Ovary (tissue), 9 donors: ENCODE data around the gene CTTN. TPM values are rescaled to one million over a fixed set of nuclear protein-coding genes. Genes with fewer than 3 reads are reported as not detected.

Experiments
- DNase-seq, 5 donors: peaks; one replicate each; pipeline ENCODE4 v3.0.0-alpha.2; 2019 to 2020
- H3K27ac ChIP-seq, 2 donors: fragments of 200-600 bp; one replicate each; pipeline versions ENCODE4 v1.5.1 to v1.8.0; 2019 to 2022
- H3K27me3 ChIP-seq: fragments of 200-600 bp; one replicate; pipeline ENCODE4 v1.8.0; 2022
- H3K36me3 ChIP-seq: fragments of 200-600 bp; sonication (generic); one replicate; pipeline ENCODE4 v1.5.1; 2019
- H3K4me1 ChIP-seq: one replicate; pipeline ENCODE4 v1.8.1; 2013; ENCODE audit warnings: mild to moderate bottlenecking, moderate library complexity; ENCODE audit not compliant: insufficient read depth
- H3K4me3 ChIP-seq: fragments of 200-600 bp; sonication (generic); one replicate; pipeline ENCODE4 v1.5.1; 2017
- H3K9me3 ChIP-seq, 2 donors: fragments of 200-600 bp in 1 of 2; sonication (generic) in 1 of 2; one replicate each; pipeline versions ENCODE4 v1.5.1 to v1.8.1; 2013 to 2019; ENCODE audit warnings: mild to moderate bottlenecking in 1 of 2, moderate library complexity in 1 of 2
- EP300 ChIP-seq: sonication (generic); formaldehyde crosslinking; IDR thresholded peaks from one replicate; pipeline ENCODE4 v1.6.1; 2017; ENCODE audit warnings: antibody characterized with exemption
- POLR2A ChIP-seq: fragments of 450-650 bp; IDR thresholded peaks from one replicate; pipeline ENCODE4 v1.6.1; 2017; ENCODE audit warnings: antibody characterized with exemption, mild to moderate bottlenecking, moderate library complexity
- WGBS, 3 donors: extraction: QIAGEN DNeasy Blood & Tissue Kit in 1 of 3; methylation state at CpG; one replicate each; pipeline versions ENCODE4 v1.1.5 to v1.1.7; 2013 to 2017; 5-methylcytosine and 5-hydroxymethylcytosine counted together
- intact Hi-C, 4 donors: fragments of 100-400 bp; cut with DNase I; formaldehyde crosslinking; loops; one replicate each; pipeline versions ENCODE4 v1.11.0 to v1.15.1; 2022 to 2023
- polyA plus RNA-seq, 2 donors: library from polyadenylated mRNA; stranded (reverse); fragments of 200-250 nt in 1 of 2; fragments of 350-450 nt in 1 of 2; fragmentation: Illumina TruSeq in 1 of 2; extraction: RNeasy Lipid Tissue Mini Kit (QIAGEN cat#74804) in 1 of 2; gene quantifications; one replicate each; pipeline ENCODE4 v1.2.3, GENCODE V29; 2013 to 2014
- total RNA-seq, 7 donors: library from RNA; depleted of rRNA in 2 of 7; stranded (reverse); fragments of >200 nt in 2 of 7; fragmentation: NEBNext Ultra II Directional in 3 of 7; extraction: Animal tissue kit (Norgen Biotek cat#: 25700) in 3 of 7; gene quantifications; one replicate each; pipeline versions ENCODE4 v1.1.0 to v1.2.4, GENCODE V29; 2016 to 2023
- TF ChIP-seq, protein P1 (sequence below), 3 donors: fragments of 450-650 bp in 2 of 3; fragments of 200-600 bp in 1 of 3; IDR thresholded peaks; one replicate each; pipeline versions ENCODE4 v1.5.1 to v1.8.0; 2016 to 2022; ENCODE audit warnings: antibody characterized with exemption in 3 of 3, mild to moderate bottlenecking in 1 of 3
- donor health status: DM: no; HTN: no; CAD: no; lungs with moderate emphysema.
- donor health status: DM: no; HTN: no; CAD: no.
- donor health status: Bipolar disorder and iron deficiency.
- donor health status: DM: yes; HTN: yes; CAD: no.
- donor health status: DM: no; HTN: no; CAD: no.
- donor health status: DM: yes; HTN: yes; CAD: no.

CTTN gene
- total and polyA plus RNA-seq, 9 donors, result 129 to 321 (median 205) TPM

DNA sequence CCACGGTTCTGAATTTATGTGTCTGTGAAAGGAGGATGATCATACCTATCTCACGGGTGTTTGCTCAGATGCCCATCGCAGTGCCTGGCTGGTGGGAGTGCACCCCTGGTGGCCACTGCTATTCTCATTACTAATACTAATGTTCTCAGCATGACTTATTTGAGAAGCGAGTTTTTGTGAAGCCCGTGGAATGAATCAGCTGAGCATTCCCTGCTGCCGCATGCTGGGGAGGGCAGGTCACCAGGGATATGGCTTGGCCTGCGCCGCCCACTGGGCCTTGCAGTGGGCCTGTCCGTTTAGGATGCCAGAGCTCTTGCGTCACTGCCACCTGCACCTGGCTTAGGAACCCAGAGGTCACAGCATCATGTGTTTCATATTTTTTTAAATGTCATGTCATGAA lies 16.9 kb downstream of the CTTN start:
- Histone ChIP-seq H3K9me3 (no peaks in the 10 kb centered on the region), H3K27ac (no peak overlapping the region), H3K4me3 (no peak overlapping the region), H3K4me1 (peaks cover 10% of the 10 kb centered on the region), H3K36me3 (no peaks in the 10 kb centered on the region), H3K27me3 (no peaks in the 10 kb centered on the region)
- 45 to 72% (median 70%) methylated on average over 10 of the region's 10 CpGs for WGBS, 3 donors
- intact Hi-C loops, result no loop called here
- TF ChIP-seq, protein P1, sequence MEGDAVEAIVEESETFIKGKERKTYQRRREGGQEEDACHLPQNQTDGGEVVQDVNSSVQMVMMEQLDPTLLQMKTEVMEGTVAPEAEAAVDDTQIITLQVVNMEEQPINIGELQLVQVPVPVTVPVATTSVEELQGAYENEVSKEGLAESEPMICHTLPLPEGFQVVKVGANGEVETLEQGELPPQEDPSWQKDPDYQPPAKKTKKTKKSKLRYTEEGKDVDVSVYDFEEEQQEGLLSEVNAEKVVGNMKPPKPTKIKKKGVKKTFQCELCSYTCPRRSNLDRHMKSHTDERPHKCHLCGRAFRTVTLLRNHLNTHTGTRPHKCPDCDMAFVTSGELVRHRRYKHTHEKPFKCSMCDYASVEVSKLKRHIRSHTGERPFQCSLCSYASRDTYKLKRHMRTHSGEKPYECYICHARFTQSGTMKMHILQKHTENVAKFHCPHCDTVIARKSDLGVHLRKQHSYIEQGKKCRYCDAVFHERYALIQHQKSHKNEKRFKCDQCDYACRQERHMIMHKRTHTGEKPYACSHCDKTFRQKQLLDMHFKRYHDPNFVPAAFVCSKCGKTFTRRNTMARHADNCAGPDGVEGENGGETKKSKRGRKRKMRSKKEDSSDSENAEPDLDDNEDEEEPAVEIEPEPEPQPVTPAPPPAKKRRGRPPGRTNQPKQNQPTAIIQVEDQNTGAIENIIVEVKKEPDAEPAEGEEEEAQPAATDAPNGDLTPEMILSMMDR (IDR thresholded peaks at IDR 0.05), result no peak
- TF ChIP-seq EP300 (no peak), POLR2A (no peak)
- DNase-seq, result no peak

DNA sequence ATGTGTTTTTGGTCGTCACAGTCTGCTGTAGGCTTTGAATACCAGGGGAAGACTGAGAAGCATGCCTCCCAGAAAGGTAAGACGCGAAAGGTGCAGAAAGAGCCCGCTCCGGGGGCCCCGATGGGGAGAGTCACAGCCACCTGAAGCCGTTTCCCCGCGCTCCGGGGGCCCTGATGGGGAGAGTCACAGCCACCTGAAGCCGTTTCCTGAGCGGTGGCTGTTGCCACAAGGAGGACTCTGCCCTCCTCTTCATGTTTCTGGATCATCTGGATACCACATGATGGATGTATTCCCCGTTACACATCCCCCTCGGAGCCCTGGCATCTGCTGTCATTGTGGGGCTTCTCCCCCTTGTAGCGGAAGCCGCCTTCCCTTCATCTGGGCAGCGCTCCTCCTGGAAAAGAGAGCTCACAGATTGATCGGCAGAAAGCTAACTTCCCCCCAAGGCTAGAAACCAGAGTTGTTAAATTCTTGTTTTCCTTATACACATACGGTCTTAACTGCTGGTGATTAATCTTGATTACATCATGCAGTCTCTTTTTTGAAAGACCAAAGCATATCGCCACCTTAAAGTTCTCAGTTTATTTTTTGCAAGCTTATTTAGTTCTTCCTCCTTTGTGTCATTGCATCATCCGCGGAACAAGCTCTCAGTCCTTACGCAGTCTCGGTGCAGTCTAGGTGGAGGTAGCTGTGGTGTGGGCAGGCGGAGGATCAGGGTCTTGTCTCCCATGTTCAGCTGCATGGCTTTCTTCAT lies 17.5 kb downstream of the CTTN start:
- Histone ChIP-seq H3K27me3 (no peaks in the 10 kb centered on the region), H3K27ac (no peak overlapping the region), H3K4me1 (peaks cover 15% of the 10 kb centered on the region), H3K36me3 (no peaks in the 10 kb centered on the region), H3K4me3 (no peak overlapping the region), H3K9me3 (no peaks in the 10 kb centered on the region)
- WGBS, 3 donors, result 86 to 89% (median 88%) methylated on average over 25 of the region's 25 CpGs
- no peak for DNase-seq
- intact Hi-C loops, result no loop called here
- TF ChIP-seq POLR2A (no peak), EP300 (no peak)
- TF ChIP-seq, protein P1 (IDR thresholded peaks at IDR 0.05), result no peak

DNA sequence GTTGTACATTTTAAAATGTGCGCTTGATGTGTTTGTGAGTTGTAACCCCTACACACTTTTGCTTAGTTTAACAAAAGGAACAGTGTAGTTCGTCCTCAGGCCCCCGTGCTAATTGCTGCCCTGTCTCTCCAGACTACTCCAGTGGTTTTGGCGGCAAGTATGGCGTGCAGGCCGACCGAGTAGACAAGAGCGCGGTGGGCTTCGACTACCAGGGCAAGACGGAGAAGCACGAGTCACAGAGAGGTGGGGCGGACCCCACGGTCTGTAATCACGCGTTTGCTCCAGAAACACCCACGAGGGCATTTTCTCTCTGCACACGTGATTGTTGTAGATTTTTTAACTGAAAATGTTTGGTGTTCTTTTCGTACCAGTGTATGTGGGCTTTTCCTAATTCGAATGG lies 18.6 kb downstream of the CTTN start:
- intact Hi-C loops, result no loop called here
- 90 to 95% (median 93%) methylated on average over 20 of the region's 20 CpGs for WGBS, 3 donors
- Histone ChIP-seq H3K36me3 (no peaks in the 10 kb centered on the region), H3K9me3 (no peaks in the 10 kb centered on the region), H3K27ac (no peak overlapping the region), H3K4me3 (no peak overlapping the region), H3K4me1 (peaks cover 20% of the 10 kb centered on the region), H3K27me3 (no peaks in the 10 kb centered on the region)
- DNase-seq, result no peak
- TF ChIP-seq POLR2A, result no peak

DNA sequence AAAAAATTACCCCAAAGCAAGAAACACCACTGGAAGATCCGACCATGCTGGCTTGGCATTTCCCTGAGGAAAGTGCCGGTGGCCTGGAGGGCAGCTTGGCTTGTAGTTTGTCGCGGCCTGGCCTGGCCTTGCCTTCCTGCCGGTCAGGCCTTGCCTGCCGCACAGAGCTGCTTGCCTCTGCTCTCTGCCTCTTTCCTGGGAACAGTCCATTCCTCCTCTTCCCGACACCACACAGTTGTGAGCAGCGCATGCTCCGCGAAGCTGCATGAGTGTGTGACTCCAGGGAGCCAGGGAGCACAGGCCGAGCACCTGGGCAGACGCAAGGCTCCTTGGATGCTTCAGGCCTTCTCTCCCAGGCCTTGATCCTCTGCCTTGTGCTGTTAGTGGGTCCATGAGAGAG lies 19.8 kb downstream of the CTTN start:
- DNase-seq, result no peak
- no peaks in the 10 kb centered on the region for H3K9me3 ChIP-seq
- no peak overlapping the region for H3K27ac ChIP-seq
- intact Hi-C loops, result no loop called here
- TF ChIP-seq, protein P1 (IDR thresholded peaks at IDR 0.05), result no peak
- TF ChIP-seq POLR2A (no peak), EP300 (no peak)
- H3K36me3 ChIP-seq, result no peaks in the 10 kb centered on the region
- WGBS, 3 donors, result 82 to 95% (median 88%) methylated on average over 12 of the region's 12 CpGs
- no peaks in the 10 kb centered on the region for H3K27me3 ChIP-seq
- no peak overlapping the region for H3K4me3 ChIP-seq
- peaks cover 18% of the 10 kb centered on the region for H3K4me1 ChIP-seq

DNA sequence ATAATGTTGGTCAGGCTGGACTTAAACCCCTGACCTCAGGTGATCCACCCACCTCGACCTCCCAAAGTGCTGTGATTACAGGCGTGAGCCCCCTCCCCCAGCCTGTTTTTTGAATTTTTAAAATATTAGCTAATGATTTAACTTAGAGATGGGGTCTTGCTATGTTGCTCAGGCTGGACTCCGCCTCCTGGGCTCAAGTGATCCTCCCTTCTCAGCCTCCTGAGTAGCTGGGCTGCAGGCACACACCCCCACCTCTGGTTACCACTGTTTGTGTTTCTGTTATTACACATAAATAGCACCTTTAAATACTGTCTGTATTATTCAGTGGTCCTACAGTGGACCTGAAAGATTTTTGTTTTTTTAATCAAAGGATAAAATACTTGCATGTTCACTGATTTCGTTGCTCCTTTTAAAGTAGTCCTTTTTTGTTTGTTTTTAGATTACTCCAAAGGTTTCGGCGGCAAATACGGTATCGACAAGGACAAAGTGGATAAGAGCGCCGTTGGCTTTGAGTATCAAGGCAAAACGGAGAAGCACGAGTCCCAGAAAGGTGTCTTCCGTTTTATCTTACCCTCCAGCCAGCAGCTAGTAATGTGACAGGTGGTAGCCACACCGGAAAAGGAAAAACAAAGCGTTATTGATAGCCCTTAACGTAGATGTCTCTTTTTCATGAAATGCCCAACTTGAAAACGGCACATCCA lies 21.1 kb downstream of the CTTN start:
- Histone ChIP-seq H3K36me3 (no peaks in the 10 kb centered on the region), H3K27me3 (no peaks in the 10 kb centered on the region), H3K4me3 (no peak overlapping the region), H3K4me1 (peaks cover 14% of the 10 kb centered on the region), H3K27ac (peak overlapping the region in 1 of 2 donors; percentile 19), H3K9me3 (no peaks in the 10 kb centered on the region)
- intact Hi-C loops, result no loop called here
- 54 to 85% (median 60%) methylated on average over 17 of the region's 17 CpGs for WGBS, 3 donors
- no peak for DNase-seq
- TF ChIP-seq POLR2A (no peak), EP300 (no peak)
- TF ChIP-seq, protein P1 (IDR thresholded peaks at IDR 0.05), result no peak
